ENCODE data around the gene AJM1. TPM values are rescaled to one million over a fixed set of nuclear protein-coding genes. Genes with fewer than 3 reads are reported as not detected.

The AJM1 gene
- total RNA-seq, 1 experiment from 2014 or later = 3.6 TPM

GRCh38 chr9:136829981-136830885 is 12.0 kb upstream of the AJM1 start:
- BruUV-seq (replicated peaks) = no TSS peak

GRCh38 chr9:136831002-136831719 is 11.1 kb upstream of the AJM1 start:
- Mint-ChIP-seq H3K4me1 (ENCODE audit: low read depth, unreplicated experiment) (no peaks in the 10 kb centered on the region), H3K9me3 (ENCODE audit: unreplicated experiment) (no peaks in the 10 kb centered on the region), H3K36me3 (ENCODE audit: insufficient read depth, unreplicated experiment) (peaks cover 72% of the 10 kb centered on the region), H3K4me3 (ENCODE audit: unreplicated experiment) (no peak overlapping the region), H3K27ac (ENCODE audit: unreplicated experiment) (no peak overlapping the region), H3K27me3 (ENCODE audit: insufficient read depth, unreplicated experiment) (no peaks in the 10 kb centered on the region)
- DNase-seq = no peak
- Histone ChIP-seq H3K9me3 (no peaks in the 10 kb centered on the region), H3K27me3 (replicated peaks; ENCODE audit: control insufficient read depth, insufficient read depth, low read length) (no peaks in the 10 kb centered on the region), H3K4me3 (ENCODE audit: low read depth, low read length) (no peak overlapping the region), H3K4me1 (no peaks in the 10 kb centered on the region), H3K36me3 (ENCODE audit: control insufficient read depth, insufficient read depth, low read length) (peaks cover 6% of the 10 kb centered on the region)
- ChIA-PET CTCF (no interaction called here), POLR2A (no interaction called here)
- intact Hi-C loops (cut with micrococcal nuclease; ENCODE audit: unreplicated experiment) = no loop called here
- BruUV-seq (replicated peaks) = no TSS peak
- no peak for TF ChIP-seq CTCF (IDR thresholded peaks at IDR 0.05; ENCODE audit: insufficient read depth in 1 of 2, low read depth in 1 of 2, low read length in 1 of 2, severe bottlenecking in 1 of 2, unreplicated experiment in 1 of 2)

More at GRCh38 chr9:136829981-136830885, 12.0 kb upstream of the AJM1 start:
- Histone ChIP-seq H3K4me3 (ENCODE audit: low read depth, low read length) (no peak overlapping the region), H3K36me3 (ENCODE audit: control insufficient read depth, insufficient read depth, low read length) (peaks cover 6% of the 10 kb centered on the region), H3K27me3 (replicated peaks; ENCODE audit: control insufficient read depth, insufficient read depth, low read length) (no peaks in the 10 kb centered on the region), H3K4me1 (no peaks in the 10 kb centered on the region), H3K9me3 (no peaks in the 10 kb centered on the region)
- Mint-ChIP-seq H3K27me3 (ENCODE audit: insufficient read depth, unreplicated experiment) (no peaks in the 10 kb centered on the region), H3K27ac (ENCODE audit: unreplicated experiment) (no peak overlapping the region), H3K4me3 (ENCODE audit: unreplicated experiment) (no peak overlapping the region), H3K4me1 (ENCODE audit: low read depth, unreplicated experiment) (no peaks in the 10 kb centered on the region), H3K9me3 (ENCODE audit: unreplicated experiment) (no peaks in the 10 kb centered on the region), H3K36me3 (ENCODE audit: insufficient read depth, unreplicated experiment) (peaks cover 72% of the 10 kb centered on the region)
- intact Hi-C loops (cut with micrococcal nuclease; ENCODE audit: unreplicated experiment) = no loop called here
- TF ChIP-seq CTCF (IDR thresholded peaks at IDR 0.05; ENCODE audit: insufficient read depth in 1 of 2, low read depth in 1 of 2, low read length in 1 of 2, severe bottlenecking in 1 of 2, unreplicated experiment in 1 of 2) = no peak
- POLR2A ChIA-PET = no interaction called here
- CTCF ChIA-PET = interaction anchor here (0.6 to 1.3 kb wide), 2 partner anchors 11 to 40 kb away, joined by 3 to 5 read pairs; no protein-coding TSS in a partner anchor
- no peak for DNase-seq

- Histone ChIP-seq H3K4me3 (ENCODE audit: low read depth, low read length) (no peak overlapping the region), H3K4me1 (no peaks in the 10 kb centered on the region), H3K36me3 (ENCODE audit: control insufficient read depth, insufficient read depth, low read length) (peaks cover 6% of the 10 kb centered on the region), H3K27me3 (replicated peaks; ENCODE audit: control insufficient read depth, insufficient read depth, low read length) (no peaks in the 10 kb centered on the region), H3K9me3 (no peaks in the 10 kb centered on the region)
- no peak for DNase-seq
- peaks cover 73% of the 10 kb centered on the region for H3K36me3 Mint-ChIP-seq (ENCODE audit: insufficient read depth, unreplicated experiment)
- no peaks in the 10 kb centered on the region for H3K4me1 Mint-ChIP-seq (ENCODE audit: low read depth, unreplicated experiment)
- H3K27me3 Mint-ChIP-seq (ENCODE audit: insufficient read depth, unreplicated experiment) = no peaks in the 10 kb centered on the region
- no peak overlapping the region for H3K4me3 Mint-ChIP-seq (ENCODE audit: unreplicated experiment)
- ChIA-PET POLR2A (no interaction called here), CTCF (no interaction called here)
- no peaks in the 10 kb centered on the region for H3K9me3 Mint-ChIP-seq (ENCODE audit: unreplicated experiment)
- H3K27ac Mint-ChIP-seq (ENCODE audit: unreplicated experiment) = no peak overlapping the region
- no TSS peak for BruUV-seq (replicated peaks)
- TF ChIP-seq CTCF (IDR thresholded peaks at IDR 0.05; ENCODE audit: insufficient read depth in 1 of 2, low read depth in 1 of 2, low read length in 1 of 2, severe bottlenecking in 1 of 2, unreplicated experiment in 1 of 2) = no peak
- intact Hi-C loops (cut with micrococcal nuclease; ENCODE audit: unreplicated experiment) = no loop called here
Measured at GRCh38 chr9:136831720-136832104, 10.6 kb upstream of the AJM1 start.
